RCC 7860 (cell line): ENCODE measurements around the gene SRD5A1.
A peak's percentile ranks its signal among the peaks of the same experiment; 100 is the strongest.

ENCODE experiments used
- DNase-seq: peaks from one replicate; pipeline ENCODE4 v3.0.0-alpha.2; 2015; ENCODE audit warnings: low spot score
- FAIRE-seq: peaks from 2 replicates; lab custom pipeline; 2012; peaks lifted over from hg19 to GRCh38; lab: Jason Lieb, UNC

The SRD5A1 gene

GRCh38 chr5:6710551-6711318, 77.5 kb downstream of the SRD5A1 start:
- DNase-seq (no peak), FAIRE-seq (no peak)

DNA sequence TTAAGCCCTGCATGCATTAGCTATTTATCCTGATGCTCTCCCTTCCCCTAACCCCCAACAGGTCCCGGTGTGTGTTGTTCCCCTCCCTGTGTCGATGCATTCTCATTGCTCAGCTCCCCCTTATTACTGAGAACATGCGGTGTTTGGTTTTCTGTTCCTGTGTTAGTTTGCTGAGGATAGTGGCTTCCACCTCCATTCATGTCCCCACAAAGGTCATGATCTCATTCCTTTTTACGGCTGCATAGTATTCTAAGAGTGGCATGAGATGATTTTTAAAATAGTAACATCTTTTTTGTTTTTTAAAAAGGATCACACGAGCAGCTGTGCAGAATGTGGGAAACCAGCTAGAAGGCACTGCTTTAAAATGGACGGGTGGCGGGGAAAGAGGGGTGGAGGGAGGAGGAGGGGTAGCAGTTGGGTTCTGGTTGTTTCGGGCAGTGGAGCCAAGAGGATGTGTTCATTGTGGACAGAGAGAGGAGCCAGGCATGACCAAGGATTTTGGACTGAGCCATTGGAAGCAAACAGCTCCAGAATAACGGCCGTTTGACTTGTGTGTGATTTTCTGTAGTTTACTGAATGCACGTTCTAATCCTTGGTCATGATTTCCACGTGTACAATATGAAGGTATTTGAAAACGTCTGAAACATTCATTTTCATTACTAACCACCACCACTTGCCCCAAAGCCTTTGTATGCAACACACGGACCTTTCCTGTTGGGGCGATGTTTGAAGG, 78.3 kb downstream of the SRD5A1 start:
- DNase-seq (no peak), FAIRE-seq (peak; percentile 35)

GRCh38 chr5:6712142-6712576, 78.9 kb downstream of the SRD5A1 start:
- DNase-seq (peak; percentile 73), FAIRE-seq (no peak)

DNA sequence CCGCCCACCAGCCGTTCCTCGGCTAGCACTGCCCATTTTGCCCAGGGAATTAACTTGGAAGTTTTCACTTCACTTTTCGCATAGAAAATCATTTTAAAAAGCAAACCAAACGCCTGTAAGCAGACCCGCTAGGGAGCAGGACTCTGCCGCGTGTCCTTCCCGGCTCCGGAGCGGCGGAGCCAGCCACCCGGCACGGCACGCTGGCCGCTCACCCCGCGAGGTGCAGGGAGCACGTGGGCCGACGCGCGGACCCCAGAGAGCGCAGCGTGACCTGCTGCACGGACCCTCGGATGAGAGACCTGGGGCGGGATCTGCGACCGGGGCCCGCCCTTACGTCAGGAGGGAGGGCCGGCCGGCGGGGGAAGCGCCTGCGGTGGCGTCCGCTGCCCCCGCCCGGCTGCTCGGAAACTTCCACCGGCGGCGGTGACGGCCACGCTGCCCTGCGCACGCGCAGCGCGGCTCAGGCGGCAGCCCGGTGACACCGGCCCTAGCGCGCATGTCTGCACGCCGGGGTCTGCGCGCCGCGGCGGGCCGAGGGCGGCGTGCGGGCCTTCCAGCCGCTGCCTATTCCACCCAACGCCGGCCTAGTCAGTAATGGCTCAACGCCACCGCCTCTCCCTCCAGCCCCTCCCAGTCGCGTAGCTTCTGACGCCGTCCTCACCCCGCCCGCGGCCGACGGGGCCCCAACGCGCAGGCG, 79.5 kb downstream of the SRD5A1 start:
- FAIRE-seq: no peak
- peak; percentile 96 for DNase-seq

- FAIRE-seq (no peak), DNase-seq (no peak)
Observed at GRCh38 chr5:6713274-6714225, 80.3 kb downstream of the SRD5A1 start, which contains the start of gene TENT4A. Gene TENT4A (plus strand): TSS chr5:6713432. CDS start chr5:6713984, 552 bp downstream.

DNA sequence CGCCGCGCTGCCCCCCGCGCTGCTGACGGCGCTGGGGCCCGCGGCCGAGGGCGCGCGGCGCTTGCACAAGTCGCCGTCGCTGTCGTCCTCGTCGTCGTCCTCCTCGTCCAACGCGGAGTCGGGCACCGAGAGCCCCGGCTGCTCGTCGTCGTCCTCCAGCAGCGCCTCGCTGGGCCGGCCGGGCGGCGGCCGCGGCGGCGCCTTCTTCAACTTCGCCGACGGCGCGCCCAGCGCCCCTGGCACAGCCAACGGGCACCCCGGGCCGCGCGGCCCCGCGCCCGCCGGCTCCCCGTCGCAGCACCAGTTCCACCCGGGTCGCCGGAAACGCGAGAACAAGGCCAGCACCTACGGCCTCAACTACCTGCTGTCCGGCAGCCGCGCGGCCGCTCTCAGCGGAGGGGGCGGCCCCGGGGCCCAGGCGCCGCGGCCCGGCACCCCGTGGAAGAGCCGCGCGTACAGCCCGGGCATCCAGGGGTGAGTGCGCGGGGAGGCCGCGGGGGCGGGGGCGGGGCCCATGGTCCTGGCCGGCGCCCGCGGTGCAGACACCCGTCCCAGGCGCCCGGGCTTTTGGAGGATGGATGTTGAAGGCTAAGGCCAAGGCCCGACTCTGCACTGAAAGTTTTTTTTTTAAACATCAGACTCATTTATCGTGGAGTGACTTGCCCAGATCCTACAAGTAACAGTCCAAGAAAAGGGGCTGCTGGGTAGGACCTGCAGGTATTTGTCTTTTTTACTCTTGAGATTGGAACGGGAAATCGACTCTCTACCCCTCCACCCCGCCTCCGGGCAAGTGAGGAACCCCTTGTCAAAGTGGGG, 81.2 kb downstream of the SRD5A1 start:
- FAIRE-seq (no peak), DNase-seq (no peak)

- DNase-seq (no peak), FAIRE-seq (no peak)
Observed at GRCh38 chr5:6715271-6715670, 82.0 kb downstream of the SRD5A1 start.

GRCh38 chr5:6715758-6716628, 82.8 kb downstream of the SRD5A1 start:
- FAIRE-seq (no peak), DNase-seq (no peak)

- DNase-seq: no peak
- FAIRE-seq: no peak
Observed at GRCh38 chr5:6716629-6717149, 83.4 kb downstream of the SRD5A1 start.

DNA sequence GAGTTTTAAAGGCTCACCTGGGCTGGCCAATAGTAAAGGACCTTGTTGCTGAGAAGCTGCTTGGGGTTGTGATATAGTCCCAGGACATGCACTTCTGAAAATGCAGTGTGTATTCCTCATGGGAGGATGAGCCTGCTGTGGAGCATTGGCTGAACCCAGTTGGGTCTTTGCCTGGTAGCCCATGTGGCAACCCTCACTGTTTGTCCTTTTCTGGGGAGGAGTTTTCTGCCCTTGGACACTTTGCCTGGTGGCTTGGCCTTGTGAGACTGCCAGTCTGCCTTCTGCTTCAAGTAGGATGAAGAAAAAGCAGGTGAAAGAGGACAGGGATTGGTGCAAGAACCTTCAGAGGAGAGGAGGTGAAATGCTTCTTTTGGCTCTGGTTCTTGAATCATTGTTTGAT, 84.0 kb downstream of the SRD5A1 start:
- no peak for DNase-seq
- FAIRE-seq: no peak

DNA sequence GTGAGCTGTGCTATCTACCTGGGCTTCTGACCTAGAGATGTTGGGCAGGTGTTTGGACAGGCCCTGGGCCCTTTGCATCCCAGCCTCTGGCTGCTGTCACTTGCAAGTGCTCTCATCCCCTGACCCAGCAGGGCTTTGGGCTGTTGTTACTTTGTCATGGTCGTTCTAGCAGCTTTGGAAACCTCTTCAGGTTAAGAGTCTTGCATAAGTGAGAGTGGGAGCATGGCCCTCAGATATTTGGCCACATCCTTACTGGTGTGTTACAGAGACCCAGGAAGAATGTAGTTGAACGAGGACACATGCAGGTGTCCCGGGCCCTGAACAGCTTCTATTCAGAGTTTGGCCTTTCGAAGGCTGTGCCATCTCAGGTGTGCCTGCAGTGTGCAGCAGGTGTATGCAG, 84.4 kb downstream of the SRD5A1 start:
- DNase-seq (no peak), FAIRE-seq (no peak)

GRCh38 chr5:6718161-6718681, 85.0 kb downstream of the SRD5A1 start:
- FAIRE-seq (no peak), DNase-seq (no peak)

DNA sequence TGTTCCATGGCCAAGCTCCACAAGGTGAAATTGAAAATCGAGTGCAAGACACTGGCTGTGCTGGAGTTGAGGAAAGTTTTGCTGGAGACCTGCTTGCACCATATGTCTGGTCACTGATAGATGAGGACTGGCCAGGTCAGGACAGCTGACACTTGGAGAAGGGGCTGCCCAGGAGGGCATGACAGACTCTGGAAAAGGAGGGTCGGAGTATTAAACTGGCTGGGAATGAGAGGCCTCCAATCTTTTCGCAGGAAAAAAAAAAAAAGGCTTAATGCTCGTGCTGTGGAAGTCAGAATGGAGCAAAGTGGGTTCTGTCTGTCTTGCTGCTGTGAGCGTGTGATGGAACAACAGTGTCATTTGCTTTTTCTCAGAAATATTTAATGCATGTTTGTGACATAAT, 85.5 kb downstream of the SRD5A1 start:
- FAIRE-seq (no peak), DNase-seq (no peak)

GRCh38 chr5:6719417-6719816, 86.2 kb downstream of the SRD5A1 start:
- DNase-seq: no peak
- FAIRE-seq: no peak

DNA sequence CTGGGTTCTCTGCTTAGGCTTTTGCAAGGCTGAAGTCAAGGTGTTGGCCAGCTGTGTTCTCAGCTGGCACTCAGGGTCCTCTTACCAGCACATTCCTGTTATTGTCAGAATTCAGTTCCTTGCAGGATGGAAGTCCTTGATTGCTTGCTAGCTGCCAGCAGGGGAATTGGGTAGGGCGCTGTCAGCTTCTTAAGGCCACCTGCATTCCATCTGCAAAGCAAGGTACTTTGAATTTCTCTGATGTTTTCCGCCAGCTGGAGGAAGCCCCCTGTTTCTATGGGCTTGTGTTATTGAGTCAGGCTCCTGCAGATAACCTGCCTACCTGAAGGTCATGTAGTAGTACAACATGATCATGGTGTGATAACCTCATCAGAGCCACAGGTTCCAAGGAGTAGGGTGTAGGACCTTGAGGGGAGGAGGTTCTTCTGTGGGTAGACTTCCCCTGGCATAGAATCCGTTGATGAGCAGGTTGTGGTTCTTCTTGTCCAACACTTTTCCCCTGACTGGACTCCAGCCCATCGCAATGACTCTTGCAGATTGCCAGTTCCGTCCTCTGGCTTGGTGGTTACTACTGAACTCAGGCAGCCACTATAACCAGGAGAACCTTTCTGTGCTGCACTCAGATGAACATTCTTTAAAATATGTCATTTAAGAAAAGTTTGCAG, 86.8 kb downstream of the SRD5A1 start:
- no peak for DNase-seq
- no peak for FAIRE-seq

DNA sequence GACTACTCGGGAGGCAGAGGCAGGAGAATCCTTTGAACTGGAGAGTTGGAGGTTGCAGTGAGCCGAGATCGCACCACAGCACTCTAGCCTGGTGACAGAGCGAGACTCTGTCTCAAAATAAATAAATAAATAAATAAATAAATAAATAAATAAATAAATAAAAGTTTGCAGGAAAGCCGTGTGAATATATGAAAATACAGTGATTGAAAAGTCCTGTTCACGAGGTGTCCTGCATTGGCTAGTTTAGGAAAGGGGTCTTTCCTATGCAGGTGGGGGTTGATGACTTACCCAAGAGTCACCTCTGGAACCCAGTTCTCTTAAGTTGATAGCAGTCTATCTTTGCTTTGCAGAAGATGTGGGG, 87.3 kb downstream of the SRD5A1 start:
- FAIRE-seq: no peak

GRCh38 chr5:6721442-6721841, 88.2 kb downstream of the SRD5A1 start:
- no peak for DNase-seq
- no peak for FAIRE-seq

More for the DNA sequence above, 87.3 kb downstream of the SRD5A1 start:
- no peak for DNase-seq

DNA sequence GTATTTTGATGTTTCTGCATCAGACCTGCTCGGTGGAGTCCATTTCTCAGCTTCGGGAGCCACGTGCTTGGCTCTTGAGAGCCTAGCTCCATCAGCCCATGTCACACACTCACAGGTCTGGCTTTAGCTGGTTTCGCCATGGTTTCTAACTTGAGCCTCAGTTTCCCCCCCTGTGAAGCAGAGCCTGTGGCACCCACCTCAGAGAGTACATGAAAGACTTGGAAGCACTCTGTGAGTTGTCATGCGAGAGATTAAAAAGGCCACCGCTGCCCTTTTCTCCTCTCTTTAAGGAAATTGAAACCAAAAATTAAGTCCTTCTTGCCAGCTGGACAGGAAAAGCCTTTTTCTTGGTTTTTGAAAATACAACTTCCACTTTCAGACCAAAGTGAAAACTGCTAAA, 88.8 kb downstream of the SRD5A1 start:
- FAIRE-seq (no peak), DNase-seq (no peak)
